Fibroblast of lung (primary cell): ENCODE data around the gene TSHZ1. TPM values are rescaled to one million over a fixed set of nuclear protein-coding genes. Genes with fewer than 3 reads are reported as not detected.

ENCODE experiments used
- DNase-seq, 2 donors: peaks; one replicate each; pipeline versions ENCODE4 v3.0.0 to v3.0.0-alpha.2; 2010; ENCODE audit warnings: low read depth in 2 of 2
- H2AFZ ChIP-seq: 2 replicates; pipeline ENCODE4 v1.5.1; 2012; ENCODE audit warnings: low read length, control low read depth, inconsistent platforms
- H3K27ac ChIP-seq: 2 replicates; pipeline ENCODE4 v1.5.1; 2011; ENCODE audit warnings: low read length, control low read depth; ENCODE audit not compliant: insufficient read depth
- H3K27me3 ChIP-seq: 2 replicates; pipeline ENCODE4 v1.5.1; 2011; ENCODE audit warnings: mild to moderate bottlenecking, low read length; ENCODE audit not compliant: control insufficient read depth, insufficient read depth
- H3K36me3 ChIP-seq: 2 replicates; pipeline ENCODE4 v1.5.1; 2011; ENCODE audit warnings: low read length; ENCODE audit not compliant: control insufficient read depth, insufficient read depth
- H3K4me1 ChIP-seq: 2 replicates; pipeline ENCODE4 v1.5.1; 2011; ENCODE audit warnings: low read length; ENCODE audit not compliant: control insufficient read depth, insufficient read depth; ENCODE audit errors: extremely low read depth
- H3K4me2 ChIP-seq: 2 replicates; pipeline ENCODE4 v1.5.1; 2011; ENCODE audit warnings: low read length, control low read depth; ENCODE audit not compliant: insufficient read depth; ENCODE audit errors: extremely low read depth
- H3K4me3 ChIP-seq, 4 experiments: fragments of 200-600 bp in 1 of 4; sonication (generic) in 1 of 4; replicated peaks in 1 of 4; 2 replicates each; pipeline ENCODE4 v1.5.1; 2011 to 2016; ENCODE audit warnings: low read length in 4 of 4, low read depth in 3 of 4, mild to moderate bottlenecking in 3 of 4, control low read depth in 2 of 4, inconsistent platforms in 1 of 4, mixed read lengths in 1 of 4; ENCODE audit not compliant: insufficient read depth in 1 of 4; ENCODE audit errors: control extremely low read depth in 1 of 4
- H3K79me2 ChIP-seq: 2 replicates; pipeline ENCODE4 v1.5.1; 2012; ENCODE audit warnings: mild to moderate bottlenecking, low read length, inconsistent platforms; ENCODE audit not compliant: control insufficient read depth, insufficient read depth
- H3K9ac ChIP-seq: 2 replicates; pipeline ENCODE4 v1.5.1; 2011; ENCODE audit warnings: mild to moderate bottlenecking, low read length, control low read depth; ENCODE audit not compliant: insufficient read depth
- H3K9me3 ChIP-seq: 2 replicates; pipeline ENCODE4 v1.5.1; 2012; ENCODE audit warnings: low read depth, low read length; ENCODE audit not compliant: control insufficient read depth, insufficient read depth
- H4K20me1 ChIP-seq: 2 replicates; pipeline ENCODE4 v1.5.1; 2011; ENCODE audit warnings: low read length; ENCODE audit not compliant: control insufficient read depth, insufficient read depth; ENCODE audit errors: extremely low read depth
- CTCF ChIP-seq, 2 donors: IDR thresholded peaks in 1 of 2; conservative IDR thresholded peaks in 1 of 2; 1 replicate in 1 of 2; 2 replicates in 1 of 2; pipeline ENCODE4 v1.5.1; 2011 to 2012; ENCODE audit warnings: low read length in 2 of 2, control low read depth in 1 of 2, inconsistent platforms in 1 of 2, low read depth in 1 of 2, mild to moderate bottlenecking in 1 of 2
- EZH2 ChIP-seq: IDR thresholded peaks from 2 replicates; pipeline ENCODE4 v1.5.1; 2012; ENCODE audit warnings: low read length, control low read depth, mild to moderate bottlenecking; ENCODE audit errors: missing control alignments
- polyA plus RNA-seq, 2 donors: library from polyadenylated mRNA; depleted of rRNA in 1 of 2; stranded (reverse) in 1 of 2; unstranded in 1 of 2; fragments of >200 nt; gene quantifications; 2 replicates each; pipeline ENCODE4 v1.2.1, GENCODE V29; 2011 to 2012; ENCODE audit warnings: missing spikeins in 1 of 2
- total RNA-seq: library from RNA; depleted of rRNA; stranded (reverse); fragments of >200 nt; gene quantifications from 2 replicates; pipeline ENCODE4 v1.2.1, GENCODE V29; 2014

The TSHZ1 gene
- total and polyA plus RNA-seq, 2 donors (not counting 1 experiment from before 2014, with no cell fraction given) = 4.3 TPM

DNA sequence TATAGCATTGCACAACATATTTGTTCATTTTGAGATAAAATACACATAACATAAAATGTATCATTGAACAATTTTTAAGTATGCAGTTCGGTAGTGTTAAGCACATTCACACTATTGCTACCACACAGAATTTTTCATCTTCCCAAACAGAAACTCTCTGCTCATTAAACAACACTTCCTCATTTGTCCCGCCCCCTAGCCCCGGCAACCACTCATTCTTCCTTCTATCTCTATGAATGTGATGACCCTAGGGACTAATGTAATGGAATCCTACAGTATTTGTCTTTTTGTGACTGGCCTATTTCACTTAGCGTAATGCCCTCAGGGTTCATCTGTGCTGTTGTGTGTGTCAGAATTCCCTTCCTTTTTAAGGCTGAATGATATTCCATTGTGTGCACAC is 95.4 kb downstream of the TSHZ1 start:
- Histone ChIP-seq H3K4me2 (no peak overlapping the region), H2AFZ (no peak overlapping the region), H3K4me1 (no peaks in the 10 kb centered on the region), H3K27me3 (no peaks in the 10 kb centered on the region), H3K36me3 (no peaks in the 10 kb centered on the region), H3K4me3 (no peak overlapping the region), H3K9me3 (no peaks in the 10 kb centered on the region), H3K79me2 (no peaks in the 10 kb centered on the region), H3K27ac (no peak overlapping the region), H3K9ac (no peak overlapping the region), H4K20me1 (no peaks in the 10 kb centered on the region)
- no peak for DNase-seq
- TF ChIP-seq CTCF (conservative IDR thresholded peaks at IDR 0.05 in 1 of 2, IDR thresholded peaks at IDR 0.05 in 1 of 2; ENCODE audit: low read depth in 1 of 2, low read length in 2 of 2) (no peak), EZH2 (no peak)

DNA sequence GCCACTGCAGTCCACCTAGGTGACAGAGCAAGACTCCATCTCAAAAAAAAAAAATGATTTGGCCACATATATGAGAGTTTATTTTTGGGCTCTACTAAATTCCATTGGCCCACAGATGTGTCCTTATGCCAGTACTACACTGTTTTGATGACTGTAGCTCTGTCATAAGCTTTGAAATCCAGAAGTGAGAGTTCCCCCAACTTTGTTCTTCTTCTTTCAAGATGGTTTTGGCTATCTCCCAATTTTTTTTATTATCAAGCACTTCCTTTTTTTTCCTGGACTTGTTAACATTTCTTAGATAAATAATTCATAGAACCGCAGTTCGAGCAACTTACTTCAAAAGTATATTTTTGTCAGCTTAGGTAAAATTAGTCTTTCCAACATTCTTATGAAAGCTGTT is 96.9 kb downstream of the TSHZ1 start:
- Histone ChIP-seq H2AFZ (no peak overlapping the region), H3K4me3 (no peak overlapping the region), H3K27ac (no peak overlapping the region), H3K4me2 (no peak overlapping the region), H3K9me3 (no peaks in the 10 kb centered on the region), H3K36me3 (no peaks in the 10 kb centered on the region), H3K9ac (no peak overlapping the region), H3K4me1 (no peaks in the 10 kb centered on the region), H4K20me1 (no peaks in the 10 kb centered on the region), H3K27me3 (no peaks in the 10 kb centered on the region), H3K79me2 (no peaks in the 10 kb centered on the region)
- DNase-seq = no peak
- no peak for TF ChIP-seq EZH2
- no peak for TF ChIP-seq CTCF (conservative IDR thresholded peaks at IDR 0.05 in 1 of 2, IDR thresholded peaks at IDR 0.05 in 1 of 2; ENCODE audit: low read depth in 1 of 2, low read length in 2 of 2)

DNA sequence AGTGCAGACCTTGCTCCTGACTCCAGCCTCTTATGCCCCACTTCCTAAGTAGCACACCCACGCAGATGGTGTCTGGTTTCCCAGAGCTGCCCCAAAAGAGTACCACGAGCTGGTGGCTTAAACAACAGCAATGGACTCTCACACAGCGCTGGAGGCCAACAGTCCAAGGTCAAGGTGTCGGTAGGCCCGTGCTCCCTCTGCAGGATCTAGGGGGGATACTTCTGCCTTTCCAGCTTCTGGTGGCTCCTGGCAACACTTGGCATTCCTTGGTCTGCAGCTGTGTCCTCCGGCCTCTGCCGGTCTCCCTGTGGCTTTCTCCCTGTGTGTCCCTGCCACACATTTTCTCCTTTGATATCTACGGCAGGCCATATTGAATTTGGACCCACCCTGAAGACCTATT is 99.0 kb downstream of the TSHZ1 start:
- Histone ChIP-seq H3K9me3 (no peaks in the 10 kb centered on the region), H3K27ac (no peak overlapping the region), H3K4me2 (no peak overlapping the region), H3K79me2 (no peaks in the 10 kb centered on the region), H2AFZ (no peak overlapping the region), H4K20me1 (no peaks in the 10 kb centered on the region), H3K4me3 (no peak overlapping the region), H3K9ac (no peak overlapping the region), H3K27me3 (no peaks in the 10 kb centered on the region), H3K4me1 (no peaks in the 10 kb centered on the region), H3K36me3 (no peaks in the 10 kb centered on the region)
- TF ChIP-seq CTCF (conservative IDR thresholded peaks at IDR 0.05 in 1 of 2, IDR thresholded peaks at IDR 0.05 in 1 of 2; ENCODE audit: low read depth in 1 of 2, low read length in 2 of 2) (no peak), EZH2 (no peak)
- DNase-seq = no peak
